ENCODE results near the gene TNK2. TPM values are rescaled to one million over a fixed set of nuclear protein-coding genes. Genes with fewer than 3 reads are reported as not detected.
"Not testable (repeated sequence)": the region's sequence is repeated elsewhere in the genome, so short reads cannot be mapped to it uniquely, and the experiment has no call there.

The TNK2 gene
- total RNA-seq, 1 donor from 2014 or later, result 56.7 TPM

GRCh38 chr3:195872800-195873199 lies 35.6 kb downstream of the TNK2 start:
- H3K4me1 ChIP-seq, result peaks cover 6% of the 10 kb centered on the region
- peak overlapping the region; percentile 71 for H3K27ac ChIP-seq
- intact Hi-C loops (cut with DNase I), result no loop called here
- ATAC-seq, result peak; percentile 69 to 73
- DNase-seq, result peak; percentile 74
- peaks cover 63% of the 10 kb centered on the region for H3K36me3 ChIP-seq
- H3K9me3 ChIP-seq, result no peaks in the 10 kb centered on the region
- no peak for TF ChIP-seq CTCF (IDR thresholded peaks at IDR 0.05)
- H3K27me3 ChIP-seq (ENCODE audit: low read depth), result no peaks in the 10 kb centered on the region
- H3K4me3 ChIP-seq, result peak overlapping the region; percentile 17

- peak overlapping the region; percentile 17 for H3K4me3 ChIP-seq
- H3K36me3 ChIP-seq, result peaks cover 66% of the 10 kb centered on the region
- DNase-seq (no peak), ATAC-seq (no peak)
- no peak overlapping the region for H3K27ac ChIP-seq
- H3K27me3 ChIP-seq (ENCODE audit: low read depth), result no peaks in the 10 kb centered on the region
- intact Hi-C loops (cut with DNase I), result no loop called here
- no peaks in the 10 kb centered on the region for H3K9me3 ChIP-seq
- TF ChIP-seq CTCF (IDR thresholded peaks at IDR 0.05), result no peak
- peaks cover 6% of the 10 kb centered on the region for H3K4me1 ChIP-seq
Observed at GRCh38 chr3:195872097-195872496, 36.3 kb downstream of the TNK2 start.

GRCh38 chr3:195871686-195872085 lies 36.7 kb downstream of the TNK2 start:
- H3K4me3 ChIP-seq; ATAC-seq; intact Hi-C loops (cut with DNase I): not testable (repeated sequence)

GRCh38 chr3:195870937-195871336 lies 37.4 kb downstream of the TNK2 start:
- Histone ChIP-seq H3K9me3 (no peaks in the 10 kb centered on the region), H3K27me3 (ENCODE audit: low read depth) (no peaks in the 10 kb centered on the region), H3K4me3 (no peak overlapping the region), H3K4me1 (peaks cover 6% of the 10 kb centered on the region), H3K27ac (no peak overlapping the region), H3K36me3 (peaks cover 65% of the 10 kb centered on the region)
- intact Hi-C loops (cut with DNase I), result no loop called here
- no peak for TF ChIP-seq CTCF (IDR thresholded peaks at IDR 0.05)
- no peak for ATAC-seq
- no peak for DNase-seq

More at GRCh38 chr3:195871686-195872085, 36.7 kb downstream of the TNK2 start:
- not testable (repeated sequence) for H3K27ac ChIP-seq; H3K4me1 ChIP-seq; H3K9me3 ChIP-seq; DNase-seq; H3K27me3 ChIP-seq (ENCODE audit: low read depth)
- H3K36me3 ChIP-seq, result peaks cover 67% of the 10 kb centered on the region

GRCh38 chr3:195870442-195870841 lies 37.9 kb downstream of the TNK2 start:
- peaks cover 6% of the 10 kb centered on the region for H3K4me1 ChIP-seq
- intact Hi-C loops (cut with DNase I), result no loop called here
- DNase-seq, result no peak
- no peaks in the 10 kb centered on the region for H3K9me3 ChIP-seq
- H3K27me3 ChIP-seq (ENCODE audit: low read depth), result no peaks in the 10 kb centered on the region
- ATAC-seq, result no peak
- H3K36me3 ChIP-seq, result peaks cover 67% of the 10 kb centered on the region
- no peak overlapping the region for H3K4me3 ChIP-seq
- no peak for TF ChIP-seq CTCF (IDR thresholded peaks at IDR 0.05)
- no peak overlapping the region for H3K27ac ChIP-seq

- Histone ChIP-seq H3K9me3 (no peaks in the 10 kb centered on the region), H3K27me3 (ENCODE audit: low read depth) (no peaks in the 10 kb centered on the region), H3K36me3 (peaks cover 67% of the 10 kb centered on the region), H3K4me1 (peaks cover 6% of the 10 kb centered on the region), H3K4me3 (no peak overlapping the region), H3K27ac (no peak overlapping the region)
- DNase-seq (no peak), ATAC-seq (no peak)
- intact Hi-C loops (cut with DNase I), result no loop called here
- TF ChIP-seq CTCF (IDR thresholded peaks at IDR 0.05), result no peak
Observed at GRCh38 chr3:195869413-195870001, 38.8 kb downstream of the TNK2 start.

Data from lower lobe of right lung (tissue), 2 donors.